GM13976 (cell line): Measurements from ENCODE around the gene WDSUB1.

ENCODE experiments used
- DNase-seq: peaks from one replicate; pipeline ENCODE4 v3.0.0; 2012; ENCODE audit warnings: low spot score
- in situ Hi-C: fragments of 300-500 bp; cut with MboI; formaldehyde crosslinking; loops from one replicate; pipeline ENCODE4 v1.12.0; 2022; ENCODE audit warnings: low sequenced_read_pairs, mixed read lengths, inconsistent platforms; ENCODE audit not compliant: unreplicated experiment
- TF ChIP-seq, protein P1 (sequence below): IDR thresholded peaks from 2 replicates; pipeline ENCODE4 v1.5.1; 2012; ENCODE audit warnings: borderline replicate concordance, mild to moderate bottlenecking; ENCODE audit not compliant: insufficient read depth; ENCODE audit errors: extremely low read depth, missing control alignments, control extremely low read depth

The WDSUB1 gene

DNA sequence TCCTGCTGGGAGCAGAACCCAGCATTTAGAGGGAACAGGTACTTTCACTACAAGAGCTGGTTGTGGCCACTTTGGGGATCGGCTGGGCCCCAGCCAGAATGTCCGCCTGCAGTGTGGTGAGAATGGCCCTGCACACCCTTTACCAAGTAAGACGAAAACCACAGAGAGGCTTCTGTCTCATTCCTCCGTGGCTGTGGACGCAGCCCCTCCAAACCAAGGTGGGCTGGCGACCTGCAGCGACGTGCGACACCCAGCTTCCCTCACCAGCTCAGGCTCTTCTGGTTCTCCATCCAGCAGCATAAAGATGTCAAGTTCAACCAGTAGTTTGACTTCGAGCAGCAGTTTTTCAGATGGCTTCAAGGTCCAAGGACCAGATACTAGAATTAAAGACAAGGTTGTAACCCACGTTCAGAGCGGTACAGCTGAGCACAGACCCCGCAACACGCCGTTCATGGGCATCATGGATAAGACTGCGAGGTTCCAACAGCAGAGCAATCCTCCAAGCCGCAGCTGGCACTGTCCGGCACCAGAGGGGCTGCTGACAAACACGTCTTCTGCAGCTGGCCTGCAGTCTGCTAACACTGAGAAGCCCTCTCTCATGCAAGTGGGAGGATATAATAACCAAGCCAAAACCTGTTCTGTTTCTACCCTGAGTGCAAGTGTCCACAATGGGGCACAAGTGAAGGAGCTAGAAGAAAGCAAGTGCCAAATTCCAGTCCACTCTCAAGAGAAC lies 56.2 kb downstream of the WDSUB1 start:
- TF ChIP-seq, protein P1, sequence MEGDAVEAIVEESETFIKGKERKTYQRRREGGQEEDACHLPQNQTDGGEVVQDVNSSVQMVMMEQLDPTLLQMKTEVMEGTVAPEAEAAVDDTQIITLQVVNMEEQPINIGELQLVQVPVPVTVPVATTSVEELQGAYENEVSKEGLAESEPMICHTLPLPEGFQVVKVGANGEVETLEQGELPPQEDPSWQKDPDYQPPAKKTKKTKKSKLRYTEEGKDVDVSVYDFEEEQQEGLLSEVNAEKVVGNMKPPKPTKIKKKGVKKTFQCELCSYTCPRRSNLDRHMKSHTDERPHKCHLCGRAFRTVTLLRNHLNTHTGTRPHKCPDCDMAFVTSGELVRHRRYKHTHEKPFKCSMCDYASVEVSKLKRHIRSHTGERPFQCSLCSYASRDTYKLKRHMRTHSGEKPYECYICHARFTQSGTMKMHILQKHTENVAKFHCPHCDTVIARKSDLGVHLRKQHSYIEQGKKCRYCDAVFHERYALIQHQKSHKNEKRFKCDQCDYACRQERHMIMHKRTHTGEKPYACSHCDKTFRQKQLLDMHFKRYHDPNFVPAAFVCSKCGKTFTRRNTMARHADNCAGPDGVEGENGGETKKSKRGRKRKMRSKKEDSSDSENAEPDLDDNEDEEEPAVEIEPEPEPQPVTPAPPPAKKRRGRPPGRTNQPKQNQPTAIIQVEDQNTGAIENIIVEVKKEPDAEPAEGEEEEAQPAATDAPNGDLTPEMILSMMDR: no peak
- no peak for DNase-seq
- in situ Hi-C loops: no loop called here

DNA sequence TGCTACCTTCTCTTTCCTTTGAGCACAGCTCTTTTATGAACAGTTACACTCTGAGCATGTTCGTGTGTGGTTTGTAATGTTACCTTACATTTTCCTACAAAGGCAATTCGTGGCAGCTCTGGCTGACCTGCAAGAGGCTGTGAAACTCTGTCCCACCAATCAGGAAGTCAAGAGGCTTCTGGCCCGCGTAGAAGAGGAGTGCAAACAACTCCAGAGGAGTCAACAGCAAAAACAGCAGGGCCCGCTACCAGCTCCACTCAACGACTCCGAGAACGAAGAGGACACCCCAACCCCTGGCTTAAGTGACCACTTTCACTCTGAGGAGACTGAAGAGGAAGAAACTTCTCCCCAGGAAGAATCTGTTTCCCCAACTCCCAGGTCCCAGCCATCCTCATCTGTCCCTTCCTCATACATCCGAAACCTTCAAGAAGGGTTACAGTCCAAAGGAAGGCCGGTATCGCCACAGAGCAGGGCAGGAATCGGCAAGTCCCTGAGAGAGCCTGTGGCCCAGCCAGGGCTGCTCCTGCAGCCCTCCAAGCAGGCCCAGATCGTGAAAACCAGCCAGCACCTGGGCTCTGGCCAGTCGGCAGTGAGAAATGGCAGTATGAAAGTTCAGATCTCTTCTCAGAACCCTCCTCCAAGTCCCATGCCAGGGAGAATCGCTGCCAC lies 56.9 kb downstream of the WDSUB1 start:
- no peak for DNase-seq
- in situ Hi-C loops: no loop called here
- TF ChIP-seq, protein P1: no peak

DNA sequence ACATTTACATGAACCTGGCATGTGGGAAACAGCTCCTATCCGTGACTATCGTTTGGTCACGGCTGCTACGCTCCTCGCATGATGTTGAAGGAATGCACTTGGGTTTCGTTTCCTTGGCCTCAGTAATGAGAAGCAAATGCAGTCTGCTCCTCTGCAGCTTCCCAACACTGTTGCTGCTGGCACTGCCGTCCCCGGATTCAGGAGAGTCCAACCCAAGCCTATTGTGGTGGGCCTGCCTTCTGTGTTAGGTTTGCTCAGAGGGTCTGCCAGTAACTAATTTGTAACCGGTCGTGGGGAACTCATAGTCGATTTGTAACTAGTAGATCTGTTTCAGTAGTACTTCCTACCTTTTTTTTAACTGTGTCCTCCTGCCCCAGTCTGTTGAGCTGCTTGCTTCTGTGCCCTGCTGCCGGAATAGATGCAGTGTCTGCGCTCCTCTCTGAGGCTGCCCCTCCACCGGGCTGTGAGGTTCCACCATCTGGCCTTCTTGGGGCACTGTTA lies 58.4 kb downstream of the WDSUB1 start:
- DNase-seq: no peak
- in situ Hi-C loops: no loop called here
- TF ChIP-seq, protein P1: no peak

DNA sequence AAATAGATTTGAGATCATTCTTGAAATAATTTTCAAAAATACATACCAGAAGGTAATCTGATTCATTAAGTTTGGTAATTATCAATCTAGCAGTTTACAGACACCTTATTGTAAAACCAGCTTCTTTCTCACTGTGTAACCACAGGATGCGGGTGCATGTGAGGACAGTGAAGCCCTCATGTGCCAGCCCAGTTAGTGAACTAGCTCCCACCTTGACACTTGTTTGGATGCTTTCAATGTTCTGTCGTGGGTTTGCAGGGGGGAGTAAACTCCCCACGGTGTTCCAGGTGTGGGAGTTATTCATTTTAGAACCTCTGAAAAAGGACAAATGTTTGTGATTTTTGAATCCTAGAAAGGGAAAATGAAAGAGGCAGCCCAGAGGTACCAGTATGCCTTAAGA lies 59.0 kb downstream of the WDSUB1 start:
- TF ChIP-seq, protein P1: no peak
- in situ Hi-C loops: no loop called here
- no peak for DNase-seq

DNA sequence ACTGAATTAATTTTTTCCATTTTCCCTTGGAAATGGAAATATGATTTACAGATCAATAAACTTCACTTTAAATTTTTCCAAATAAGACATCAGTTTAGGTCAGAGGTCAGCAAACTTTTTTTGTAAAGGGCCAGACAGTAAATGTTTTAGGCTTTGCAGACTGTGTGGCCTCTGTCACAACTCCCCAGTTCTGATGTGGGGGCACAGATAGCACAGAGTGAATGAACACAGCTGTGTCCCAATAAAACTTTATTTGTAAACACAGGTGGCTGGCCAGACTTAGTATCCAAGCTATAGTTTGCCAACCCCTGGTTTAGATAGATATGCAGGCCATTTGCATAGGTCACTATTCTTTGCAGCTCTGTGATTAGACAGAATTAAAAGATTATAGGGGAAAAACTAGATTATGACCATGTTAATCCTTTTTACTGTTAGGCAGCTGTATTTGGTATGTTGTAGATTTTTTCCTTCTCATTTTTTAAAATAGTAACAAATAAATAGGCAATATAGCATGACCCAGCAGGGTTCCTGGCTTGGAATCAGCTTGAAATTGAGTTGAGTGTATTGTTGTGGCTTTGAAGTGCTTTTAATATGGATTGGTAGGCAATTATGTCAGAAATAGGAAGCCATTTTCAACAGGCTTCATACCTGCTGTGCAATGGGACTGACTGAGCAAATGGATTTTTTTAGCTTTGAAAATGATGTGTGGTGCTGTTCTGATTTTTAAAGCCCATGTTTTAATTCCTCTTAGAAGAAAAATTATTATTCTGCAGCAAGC lies 59.7 kb downstream of the WDSUB1 start:
- no peak for DNase-seq

DNA sequence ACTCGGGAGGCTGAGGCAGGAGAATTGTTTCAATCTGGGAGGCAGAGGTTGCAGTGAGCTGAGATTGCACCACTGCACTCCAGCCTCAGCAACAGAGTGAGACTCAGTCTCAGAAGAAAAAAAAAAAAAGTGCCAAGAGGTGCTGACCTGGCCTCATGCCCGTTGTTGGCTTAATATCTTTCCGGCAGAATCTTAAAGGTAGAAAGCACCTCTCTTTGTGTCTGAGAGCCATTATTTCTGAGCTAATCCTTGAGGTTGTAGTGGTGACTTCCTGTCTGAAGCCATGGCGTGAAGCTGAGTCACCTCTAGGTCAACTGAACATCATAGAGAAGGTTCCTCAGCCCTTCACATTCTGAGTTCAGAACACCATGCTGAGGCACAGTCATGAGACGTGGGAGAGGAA lies 60.4 kb downstream of the WDSUB1 start:
- in situ Hi-C loops: no loop called here
- peak; percentile 48 for DNase-seq
- TF ChIP-seq, protein P1: no peak

More for the DNA sequence above, 59.7 kb downstream of the WDSUB1 start:
- TF ChIP-seq, protein P1: no peak
- in situ Hi-C loops: no loop called here
